Keratinocyte (primary cell): ENCODE results near the gene ZNF500.

Experiments
- EZH2 ChIP-seq: IDR thresholded peaks from one replicate; pipeline ENCODE4 v1.6.1; 2012; ENCODE audit warnings: inconsistent platforms, mild to moderate bottlenecking, low read length, moderate library complexity
- TF ChIP-seq, protein P1 (sequence below), 3 experiments: IDR thresholded peaks in 1 of 3; conservative IDR thresholded peaks in 1 of 3; optimal IDR thresholded peaks in 1 of 3; 2 replicates in 2 of 3; 3 replicates in 1 of 3; pipeline versions ENCODE3 to v1.5.1; 2011; ENCODE audit warnings: low read length in 3 of 3, mild to moderate bottlenecking in 3 of 3, moderate library complexity in 2 of 3, control low read depth in 1 of 3, inconsistent platforms in 1 of 3; ENCODE audit not compliant: insufficient read depth in 2 of 3; ENCODE audit errors: extremely low read depth in 1 of 3

GRCh38 chr16:4755687-4756086 is 11.3 kb downstream of the ZNF500 start:
- TF ChIP-seq, protein P1, sequence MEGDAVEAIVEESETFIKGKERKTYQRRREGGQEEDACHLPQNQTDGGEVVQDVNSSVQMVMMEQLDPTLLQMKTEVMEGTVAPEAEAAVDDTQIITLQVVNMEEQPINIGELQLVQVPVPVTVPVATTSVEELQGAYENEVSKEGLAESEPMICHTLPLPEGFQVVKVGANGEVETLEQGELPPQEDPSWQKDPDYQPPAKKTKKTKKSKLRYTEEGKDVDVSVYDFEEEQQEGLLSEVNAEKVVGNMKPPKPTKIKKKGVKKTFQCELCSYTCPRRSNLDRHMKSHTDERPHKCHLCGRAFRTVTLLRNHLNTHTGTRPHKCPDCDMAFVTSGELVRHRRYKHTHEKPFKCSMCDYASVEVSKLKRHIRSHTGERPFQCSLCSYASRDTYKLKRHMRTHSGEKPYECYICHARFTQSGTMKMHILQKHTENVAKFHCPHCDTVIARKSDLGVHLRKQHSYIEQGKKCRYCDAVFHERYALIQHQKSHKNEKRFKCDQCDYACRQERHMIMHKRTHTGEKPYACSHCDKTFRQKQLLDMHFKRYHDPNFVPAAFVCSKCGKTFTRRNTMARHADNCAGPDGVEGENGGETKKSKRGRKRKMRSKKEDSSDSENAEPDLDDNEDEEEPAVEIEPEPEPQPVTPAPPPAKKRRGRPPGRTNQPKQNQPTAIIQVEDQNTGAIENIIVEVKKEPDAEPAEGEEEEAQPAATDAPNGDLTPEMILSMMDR (optimal IDR thresholded peaks at IDR 0.05 in 1 of 3, IDR thresholded peaks at IDR 0.05 in 1 of 3, conservative IDR thresholded peaks at IDR 0.05 in 1 of 3; ENCODE audit: extremely low read depth in 1 of 3, insufficient read depth in 2 of 3, low read length in 3 of 3), result no peak
- no peak for TF ChIP-seq EZH2
